NCI-H510A (cell line): ENCODE results near the gene ATF6B.
"Not testable (repeated sequence)": the region's sequence is repeated elsewhere in the genome, so short reads cannot be mapped to it uniquely, and the experiment has no call there.

Experiments used
- DNase-seq: peaks from one replicate; lab custom pipeline; 2025; lab: John Stamatoyannopoulos, UW

Gene ATF6B

DNA sequence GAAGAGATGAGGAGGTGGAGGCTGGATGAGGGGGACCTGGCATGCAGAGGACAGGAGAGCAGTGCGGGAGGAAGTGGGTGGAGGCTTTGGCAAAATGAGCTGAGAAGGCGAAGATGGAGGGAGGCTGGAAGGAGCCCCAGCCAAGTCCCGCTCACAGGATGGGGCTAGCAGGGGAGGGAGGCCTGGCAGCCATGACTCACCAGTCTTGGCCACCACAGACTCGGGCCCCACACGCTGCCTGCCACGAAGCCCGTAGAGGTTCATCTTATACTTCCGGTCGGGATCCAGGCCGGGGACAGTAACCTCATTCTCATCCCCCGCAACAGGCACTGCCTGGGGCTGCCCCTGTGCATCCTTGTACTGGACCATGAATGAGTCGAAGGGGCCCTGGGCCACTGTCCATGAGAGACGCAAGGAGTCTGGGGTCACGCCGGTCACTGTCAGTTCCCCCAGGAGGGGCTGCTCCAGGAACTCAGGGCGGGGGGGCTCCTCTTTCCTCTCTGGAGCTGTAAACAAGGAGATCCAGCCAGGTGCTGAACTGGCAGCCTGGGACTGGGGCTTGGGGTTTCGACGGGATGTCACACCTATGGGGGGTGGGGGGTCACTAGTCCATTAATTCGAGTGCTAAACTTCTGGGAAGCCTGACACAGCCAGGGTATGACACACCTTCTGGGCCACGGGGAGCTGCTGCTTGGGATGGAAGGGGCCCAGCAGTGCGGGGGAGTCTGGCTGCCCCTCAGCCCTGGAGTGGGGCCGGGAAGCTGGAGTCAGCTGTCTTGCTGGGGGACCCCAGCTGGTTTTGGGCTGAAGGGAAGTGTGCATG, 46.7 kb downstream of the ATF6B start:
- DNase-seq: no peak

DNA sequence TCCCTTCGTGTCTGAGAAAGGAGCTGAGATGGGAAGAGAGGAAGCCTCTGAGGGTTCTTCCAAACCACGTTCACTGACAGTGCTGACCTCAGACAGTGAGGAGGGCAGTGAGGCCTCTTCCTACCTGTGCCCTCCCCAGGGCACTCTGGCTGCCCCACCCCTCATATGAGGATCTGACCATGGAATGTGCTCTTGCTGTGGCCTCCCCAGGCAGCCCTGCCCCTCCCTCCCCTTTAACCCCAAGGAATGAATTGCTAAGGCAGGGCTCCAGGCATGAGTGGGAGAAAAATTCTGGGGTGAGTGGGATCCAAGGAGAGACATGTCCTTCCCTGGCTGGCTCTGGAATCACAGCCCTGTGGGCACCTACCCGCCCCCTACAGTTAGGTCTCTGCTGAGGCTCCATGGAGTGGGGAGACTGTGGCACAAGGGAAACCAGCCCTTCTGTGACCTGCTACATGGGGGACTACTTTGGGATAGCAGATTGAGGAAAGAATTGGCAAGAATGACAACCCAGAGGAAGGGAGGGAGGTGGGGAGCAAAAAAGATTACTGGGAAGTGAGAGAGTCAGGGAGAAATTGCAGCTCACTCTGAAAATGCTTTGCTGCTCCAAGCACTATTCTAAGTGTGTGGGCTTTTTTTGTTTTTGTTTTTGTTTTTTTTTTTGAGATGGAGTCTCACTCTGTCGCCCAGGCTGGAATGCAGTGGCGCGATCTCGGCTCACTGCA, 48.3 kb downstream of the ATF6B start:
- no peak for DNase-seq

DNA sequence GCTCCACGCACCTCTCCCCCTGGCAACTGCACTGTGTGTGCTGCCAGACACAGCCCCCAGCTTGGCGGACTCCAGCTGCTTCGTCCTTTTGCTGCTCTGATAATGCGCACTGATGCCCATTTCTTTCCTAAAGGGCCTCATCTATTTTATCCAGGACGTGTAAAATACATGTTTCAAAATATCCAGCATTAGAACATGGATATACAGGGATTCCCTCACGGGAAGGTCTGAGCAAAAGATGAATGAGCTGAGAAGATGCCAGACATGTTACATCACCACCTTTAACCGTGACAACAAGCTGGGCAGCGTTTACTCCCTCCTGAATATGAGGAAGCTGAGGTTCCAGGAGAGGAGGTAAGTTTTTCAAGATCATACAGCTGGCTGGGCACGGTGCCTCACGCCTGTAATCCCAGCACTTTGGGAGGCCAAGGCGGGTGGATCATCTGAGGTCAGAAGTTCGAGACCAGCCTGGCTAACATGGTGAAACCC, 51.7 kb downstream of the ATF6B start:
- DNase-seq: no peak

DNA sequence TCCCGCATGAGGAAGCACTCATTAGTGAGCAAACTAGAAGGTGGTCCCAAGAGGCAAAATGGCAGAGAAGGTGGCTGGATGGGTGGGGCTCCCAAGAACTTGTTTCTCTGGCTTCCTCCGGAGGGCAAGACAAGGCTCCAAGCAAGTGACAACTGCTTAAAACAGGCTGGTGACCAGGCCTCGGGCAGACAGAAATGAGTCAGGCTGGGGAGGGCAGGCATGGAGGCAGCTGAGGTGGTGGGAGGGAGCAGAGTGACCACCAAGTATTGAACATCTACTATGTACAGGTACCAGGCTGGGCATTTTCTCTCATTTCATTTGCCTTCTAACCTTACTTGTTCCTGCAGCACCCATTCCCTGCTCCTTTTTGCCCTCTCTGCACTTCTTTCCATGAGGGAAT, 52.3 kb downstream of the ATF6B start:
- no peak for DNase-seq

DNA sequence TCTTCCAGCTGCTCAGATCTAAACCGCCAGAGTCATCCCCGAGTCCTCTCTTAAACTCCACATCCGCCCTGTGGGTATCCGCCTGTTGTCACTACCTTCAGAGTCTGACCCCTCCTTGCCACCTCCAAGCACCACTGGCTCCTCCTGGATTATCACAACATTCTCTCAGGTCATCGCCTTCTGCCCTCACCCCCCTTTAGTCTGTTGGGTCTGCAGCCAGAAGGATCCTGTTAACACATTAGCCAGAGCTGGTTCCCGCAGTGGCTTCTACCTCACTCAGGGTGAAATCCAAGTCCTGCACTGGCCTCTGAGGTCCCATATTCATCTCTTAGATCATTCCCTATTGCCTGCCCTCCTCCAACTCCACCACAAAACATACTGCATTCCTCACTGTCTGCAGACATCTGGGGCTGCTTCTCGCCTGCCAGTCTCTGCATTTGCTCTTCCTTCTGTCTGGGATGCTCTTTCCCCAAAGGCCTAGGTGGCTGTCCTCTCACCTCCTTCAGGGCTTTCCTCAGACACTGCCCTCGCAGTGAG, 53.0 kb downstream of the ATF6B start:
- no peak for DNase-seq

DNA sequence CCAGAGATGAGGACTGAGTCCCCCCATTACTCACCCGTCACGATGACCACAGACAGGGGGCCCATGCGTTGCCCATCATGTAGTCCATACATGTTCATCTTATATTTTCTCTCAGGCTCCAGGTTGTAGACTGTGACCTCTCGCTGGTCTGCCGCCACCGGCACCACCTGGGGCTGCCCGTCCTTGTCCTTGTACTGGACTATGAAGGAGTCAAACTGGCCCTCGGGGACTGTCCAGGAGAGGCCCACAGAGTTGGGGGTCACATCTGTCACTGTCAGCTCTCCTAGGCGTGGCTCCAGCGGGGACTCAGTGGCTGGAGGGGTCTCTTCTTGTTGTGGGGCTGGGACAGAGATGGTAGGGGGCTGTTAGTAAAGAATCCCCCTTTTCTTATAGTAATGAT, 54.4 kb downstream of the ATF6B start:
- no peak for DNase-seq

DNA sequence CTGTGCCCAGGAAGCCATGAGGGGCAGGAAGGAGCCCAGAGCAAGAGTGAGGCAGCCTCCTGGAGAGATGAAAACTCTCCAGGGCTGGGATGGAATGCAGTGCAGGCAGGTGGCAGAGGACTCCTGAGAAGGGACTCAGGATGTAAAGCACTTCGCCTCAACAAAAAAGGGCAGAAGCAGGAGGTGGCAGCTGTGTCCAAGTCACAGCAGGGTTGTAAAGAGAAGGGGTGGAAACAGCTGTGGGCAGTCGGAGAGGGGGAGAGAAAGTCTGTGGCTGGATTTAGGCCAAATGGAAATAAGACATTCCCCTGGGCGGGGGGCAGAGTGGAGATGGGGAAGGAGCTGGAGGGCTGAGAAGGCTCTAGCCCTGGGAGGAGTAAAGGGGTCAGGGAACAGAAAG, 54.9 kb downstream of the ATF6B start:
- no peak for DNase-seq

DNA sequence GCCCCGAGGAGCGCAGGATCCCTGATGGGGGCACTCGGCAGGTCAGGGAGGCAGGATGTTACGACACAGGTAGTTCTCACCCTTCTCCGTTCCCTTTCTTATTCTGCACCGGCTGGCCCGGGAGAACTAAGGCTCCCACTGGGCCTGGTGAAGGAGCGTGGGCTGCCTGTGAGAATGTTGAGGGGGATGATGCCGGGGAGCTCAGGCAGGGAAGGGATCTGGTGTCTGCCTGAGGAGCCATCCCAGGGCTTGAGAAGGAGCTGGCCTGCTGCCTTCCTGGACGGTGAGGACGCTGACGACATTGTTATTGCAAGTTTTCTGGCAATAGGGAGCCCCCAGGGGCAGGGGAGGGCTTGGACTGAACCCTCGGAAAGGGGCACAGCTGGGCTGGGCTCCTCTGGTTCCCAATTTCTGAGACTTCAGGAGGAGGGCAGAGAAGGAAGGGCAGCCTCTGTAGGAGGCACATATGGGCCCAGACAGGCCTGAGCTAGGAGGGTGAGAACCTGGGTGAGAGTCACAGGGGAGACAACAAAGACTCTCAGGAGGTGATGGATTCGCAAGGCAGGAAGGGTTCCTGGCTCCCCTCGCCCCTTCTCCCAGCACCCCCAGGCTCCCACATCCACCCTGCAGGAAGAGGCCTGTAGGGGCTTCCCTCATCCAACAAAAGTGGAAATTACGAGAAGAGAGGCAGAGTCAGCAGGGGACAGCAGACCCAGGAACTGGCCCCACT, 57.1 kb downstream of the ATF6B start:
- no peak for DNase-seq

DNA sequence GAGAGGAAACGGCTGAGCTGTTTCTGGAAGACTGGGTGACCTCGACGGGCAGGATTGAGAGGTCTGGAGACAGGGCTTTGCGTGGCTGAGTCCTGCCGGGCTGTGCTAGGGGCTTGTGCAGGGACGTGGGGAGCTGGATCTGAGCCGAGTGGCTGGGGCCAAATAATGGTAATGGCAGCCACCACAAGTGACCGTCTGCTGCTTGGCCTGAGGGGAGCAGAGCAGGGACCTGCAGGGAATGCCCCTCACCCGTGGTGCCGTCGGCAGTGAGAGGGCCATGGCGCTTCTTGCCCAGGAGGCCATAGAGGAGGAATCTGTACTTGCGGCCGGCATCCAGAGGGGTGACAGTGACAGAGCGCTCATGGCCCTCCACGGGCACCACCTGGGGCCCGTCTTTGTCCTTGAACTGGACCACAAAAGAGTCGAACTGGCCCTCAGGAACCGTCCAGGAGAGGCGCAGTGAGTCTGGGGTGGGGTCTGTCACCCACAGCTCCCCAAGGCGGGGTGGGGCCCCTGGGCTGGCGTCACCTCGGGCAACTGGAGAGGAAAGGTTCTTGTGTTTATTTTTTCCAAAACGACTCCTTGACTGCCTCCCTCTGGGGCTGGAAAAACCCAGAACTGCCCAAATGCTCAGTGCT, 58.0 kb downstream of the ATF6B start:
- DNase-seq: no peak

DNA sequence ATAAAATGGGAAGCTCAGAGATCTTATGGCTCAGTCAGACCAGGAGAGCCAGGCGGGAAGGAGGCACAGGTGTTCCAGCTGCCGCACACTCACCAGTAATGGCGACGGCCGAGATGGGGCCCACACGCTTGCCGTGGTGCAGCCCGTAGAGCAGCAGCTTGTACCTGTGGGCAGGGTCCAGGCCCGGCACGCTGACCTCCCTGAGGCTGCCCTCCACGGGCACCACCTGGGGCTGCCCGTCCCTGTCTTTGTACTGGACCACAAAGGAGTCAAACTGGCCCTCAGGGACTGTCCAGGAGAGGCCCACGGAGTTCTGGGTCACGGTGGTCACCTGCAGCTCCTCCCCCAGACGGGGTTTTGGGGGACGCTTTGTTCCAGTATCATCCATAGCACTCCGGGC, 58.6 kb downstream of the ATF6B start:
- no peak for DNase-seq

DNA sequence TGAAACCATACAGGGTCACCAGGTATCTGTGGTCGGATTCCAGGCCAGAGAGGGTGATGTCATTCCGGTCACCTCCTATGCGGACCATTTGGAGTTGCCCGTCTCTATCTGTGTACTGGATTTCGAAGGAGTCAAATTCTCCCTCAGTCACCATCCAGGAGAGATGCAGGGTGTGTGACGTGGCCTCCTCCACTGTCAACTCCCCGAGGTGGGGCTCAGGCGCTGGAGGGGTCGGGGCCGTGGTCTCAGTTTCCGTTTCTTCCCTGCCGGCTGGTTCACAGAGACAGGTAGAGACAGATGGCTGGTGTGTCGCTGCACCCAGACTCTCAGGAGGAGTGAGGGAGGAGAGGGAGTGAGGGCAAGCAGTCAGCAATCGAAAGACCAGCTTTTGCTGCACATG, 59.2 kb downstream of the ATF6B start:
- DNase-seq: no peak

DNA sequence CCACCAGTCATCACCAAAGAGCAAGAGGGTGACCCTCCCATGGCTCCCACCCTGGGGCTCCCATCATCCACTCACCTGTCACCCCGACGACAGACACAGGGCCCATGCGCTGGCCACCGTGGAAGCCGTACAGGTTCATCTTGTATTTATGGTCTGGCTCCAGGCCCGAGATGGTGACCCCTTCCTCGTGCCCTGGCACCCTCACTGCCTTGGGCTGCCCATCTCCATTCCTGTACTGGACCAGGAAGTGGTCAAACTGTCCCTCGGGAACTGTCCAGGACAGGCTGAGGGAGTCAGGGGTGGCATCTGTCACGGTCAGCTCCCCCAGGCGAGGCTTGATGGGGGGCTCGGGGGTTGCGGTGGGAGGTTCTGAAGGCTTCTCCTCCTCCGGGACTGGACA, 59.7 kb downstream of the ATF6B start:
- DNase-seq: not testable (repeated sequence)

DNA sequence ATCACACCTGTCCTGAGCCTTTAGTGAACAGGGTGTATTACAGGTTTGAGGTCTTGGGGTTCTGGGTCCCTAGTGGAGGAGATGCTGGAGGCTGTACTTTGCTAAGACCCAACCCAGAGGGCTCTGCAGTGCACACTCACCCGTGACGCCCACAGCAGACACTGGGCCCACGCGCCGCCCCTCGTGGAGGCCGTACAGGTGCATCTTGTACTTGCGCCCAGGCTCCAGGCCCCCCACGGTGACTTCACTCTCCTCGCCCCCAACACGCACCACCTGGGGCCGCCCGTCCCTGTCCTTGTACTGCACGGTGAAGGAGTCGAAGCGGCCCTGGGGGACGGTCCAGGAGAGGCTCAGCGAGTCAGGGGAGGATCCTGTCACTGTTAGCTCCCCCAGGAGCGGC, 60.5 kb downstream of the ATF6B start:
- DNase-seq: not testable (repeated sequence)
